ENCODE measurements around the gene EXOSC3. TPM values are rescaled to one million over a fixed set of nuclear protein-coding genes. Genes with fewer than 3 reads are reported as not detected.
A peak's percentile ranks its signal among the peaks of the same experiment; 100 is the strongest.
"Not testable (repeated sequence)": the region's sequence is repeated elsewhere in the genome, so short reads cannot be mapped to it uniquely, and the experiment has no call there.

The EXOSC3 gene
- total and polyA plus RNA-seq, 2 donors, result 38.9 to 46.3 TPM

- H3K4me3 ChIP-seq (ENCODE audit: low read length in 2 of 2), result no peak overlapping the region
- no peaks in the 10 kb centered on the region for H3K27me3 ChIP-seq (ENCODE audit: control insufficient read depth in 2 of 2, insufficient read depth in 1 of 2, low read length in 1 of 2)
- no peak for DNase-seq (ENCODE audit: low read depth in 6 of 9, low spot score in 9 of 9)
- WGBS, result 97% methylated on average over 3 of the region's 3 CpGs
- no peak overlapping the region for H3K27ac ChIP-seq (ENCODE audit: low read depth in 1 of 2, low read length in 1 of 2)
- H3K4me1 ChIP-seq (ENCODE audit: control insufficient read depth in 2 of 2, insufficient read depth in 2 of 2, low read length in 2 of 2), result no peaks in the 10 kb centered on the region
- peaks cover 4 to 8% of the 10 kb centered on the region in 2 donors for H3K36me3 ChIP-seq (ENCODE audit: control insufficient read depth in 2 of 2, insufficient read depth in 2 of 2, low read length in 1 of 2)
- H3K9me3 ChIP-seq (ENCODE audit: control insufficient read depth in 2 of 2, insufficient read depth in 1 of 2, low read length in 1 of 2), result no peaks in the 10 kb centered on the region
These were observed 23.4 kb downstream of the EXOSC3 start for GRCh38 chr9:37761511-37761910.

GRCh38 chr9:37760416-37761161 lies 24.3 kb downstream of the EXOSC3 start:
- Histone ChIP-seq H3K9me3 (ENCODE audit: control insufficient read depth in 2 of 2, insufficient read depth in 1 of 2, low read length in 1 of 2) (no peaks in the 10 kb centered on the region), H3K27me3 (ENCODE audit: control insufficient read depth in 2 of 2, insufficient read depth in 1 of 2, low read length in 1 of 2) (no peaks in the 10 kb centered on the region), H3K4me3 (ENCODE audit: low read length in 2 of 2) (no peak overlapping the region), H3K36me3 (ENCODE audit: control insufficient read depth in 2 of 2, insufficient read depth in 2 of 2, low read length in 1 of 2) (peaks cover 4 to 8% of the 10 kb centered on the region in 2 donors), H3K4me1 (ENCODE audit: control insufficient read depth in 2 of 2, insufficient read depth in 2 of 2, low read length in 2 of 2) (no peaks in the 10 kb centered on the region), H3K27ac (ENCODE audit: low read depth in 1 of 2, low read length in 1 of 2) (no peak overlapping the region)
- WGBS, result 97% methylated on average over 7 of the region's 7 CpGs
- no peak for DNase-seq (ENCODE audit: low read depth in 6 of 9, low spot score in 9 of 9)

- Histone ChIP-seq H3K27ac (ENCODE audit: low read depth in 1 of 2, low read length in 1 of 2) (no peak overlapping the region), H3K27me3 (ENCODE audit: control insufficient read depth in 2 of 2, insufficient read depth in 1 of 2, low read length in 1 of 2) (no peaks in the 10 kb centered on the region), H3K9me3 (ENCODE audit: control insufficient read depth in 2 of 2, insufficient read depth in 1 of 2, low read length in 1 of 2) (no peaks in the 10 kb centered on the region), H3K4me3 (ENCODE audit: low read length in 2 of 2) (no peak overlapping the region), H3K36me3 (ENCODE audit: control insufficient read depth in 2 of 2, insufficient read depth in 2 of 2, low read length in 1 of 2) (peaks cover 0 to 5% of the 10 kb centered on the region in 2 donors), H3K4me1 (ENCODE audit: control insufficient read depth in 2 of 2, insufficient read depth in 2 of 2, low read length in 2 of 2) (peaks cover 0 to 4% of the 10 kb centered on the region in 2 donors)
- WGBS, result 97% methylated on average over 3 of the region's 3 CpGs
- no peak for DNase-seq (ENCODE audit: low read depth in 6 of 9, low spot score in 9 of 9)
These were observed 26.1 kb downstream of the EXOSC3 start for GRCh38 chr9:37758747-37759146.

- Histone ChIP-seq H3K27me3 (ENCODE audit: control insufficient read depth in 2 of 2, insufficient read depth in 1 of 2, low read length in 1 of 2) (no peaks in the 10 kb centered on the region), H3K9me3 (ENCODE audit: control insufficient read depth in 2 of 2, insufficient read depth in 1 of 2, low read length in 1 of 2) (peaks cover 0 to 6% of the 10 kb centered on the region in 2 donors), H3K36me3 (ENCODE audit: control insufficient read depth in 2 of 2, insufficient read depth in 2 of 2, low read length in 1 of 2) (peaks cover 0 to 5% of the 10 kb centered on the region in 2 donors), H3K4me3 (ENCODE audit: low read length in 2 of 2) (peak within 1 kb of the TSS; percentile 83 to 96), H3K4me1 (ENCODE audit: control insufficient read depth in 2 of 2, insufficient read depth in 2 of 2, low read length in 2 of 2) (peaks cover 0 to 9% of the 10 kb centered on the region in 2 donors), H3K27ac (ENCODE audit: low read depth in 1 of 2, low read length in 1 of 2) (peak within 1 kb of the TSS; percentile 48 to 86)
- WGBS, result 4% methylated on average over 40 of the region's 40 CpGs
- peak; percentile 36 to 86 (median 71) for DNase-seq (ENCODE audit: low read depth in 6 of 9, low spot score in 9 of 9)
These were observed 31.2 kb downstream of the EXOSC3 start, which contains the start of gene TRMT10B for GRCh38 chr9:37753489-37754190. TRMT10B (plus strand) TSS chr9:37753805; CDS start chr9:37761932, 8,127 bp downstream.

- WGBS, result 91% methylated on average over 29 of the region's 29 CpGs
These were observed 32.0 kb downstream of the EXOSC3 start for GRCh38 chr9:37752642-37753488.

GRCh38 chr9:37752112-37752511 lies 32.8 kb downstream of the EXOSC3 start:
- H3K27me3 ChIP-seq (ENCODE audit: control insufficient read depth in 2 of 2, insufficient read depth in 1 of 2, low read length in 1 of 2); H3K4me3 ChIP-seq (ENCODE audit: low read length in 2 of 2); H3K4me1 ChIP-seq (ENCODE audit: control insufficient read depth in 2 of 2, insufficient read depth in 2 of 2, low read length in 2 of 2); H3K36me3 ChIP-seq (ENCODE audit: control insufficient read depth in 2 of 2, insufficient read depth in 2 of 2, low read length in 1 of 2); H3K27ac ChIP-seq (ENCODE audit: low read depth in 1 of 2, low read length in 1 of 2); H3K9me3 ChIP-seq (ENCODE audit: control insufficient read depth in 2 of 2, insufficient read depth in 1 of 2, low read length in 1 of 2); DNase-seq (ENCODE audit: low read depth in 6 of 9, low spot score in 9 of 9): not testable (repeated sequence)
- WGBS, result 98% methylated on average over 13 of the region's 13 CpGs

More at GRCh38 chr9:37752642-37753488, 32.0 kb downstream of the EXOSC3 start:
- peak in 1 of 9 donors; percentile 15 for DNase-seq (ENCODE audit: low read depth in 6 of 9, low spot score in 9 of 9)
- H3K36me3 ChIP-seq (ENCODE audit: control insufficient read depth in 2 of 2, insufficient read depth in 2 of 2, low read length in 1 of 2), result peaks cover 0 to 5% of the 10 kb centered on the region in 2 donors
- peak overlapping the region; percentile 83 to 96 for H3K4me3 ChIP-seq (ENCODE audit: low read length in 2 of 2)
- H3K27me3 ChIP-seq (ENCODE audit: control insufficient read depth in 2 of 2, insufficient read depth in 1 of 2, low read length in 1 of 2), result no peaks in the 10 kb centered on the region
- H3K27ac ChIP-seq (ENCODE audit: low read depth in 1 of 2, low read length in 1 of 2), result no peak overlapping the region
- H3K9me3 ChIP-seq (ENCODE audit: control insufficient read depth in 2 of 2, insufficient read depth in 1 of 2, low read length in 1 of 2), result peaks cover 0 to 6% of the 10 kb centered on the region in 2 donors
- peaks cover 0 to 9% of the 10 kb centered on the region in 2 donors for H3K4me1 ChIP-seq (ENCODE audit: control insufficient read depth in 2 of 2, insufficient read depth in 2 of 2, low read length in 2 of 2)

GRCh38 chr9:37751704-37752103 lies 33.2 kb downstream of the EXOSC3 start:
- 98% methylated on average over 30 of the region's 30 CpGs for WGBS
- not testable (repeated sequence) for DNase-seq (ENCODE audit: low read depth in 6 of 9, low spot score in 9 of 9); H3K4me1 ChIP-seq (ENCODE audit: control insufficient read depth in 2 of 2, insufficient read depth in 2 of 2, low read length in 2 of 2); H3K9me3 ChIP-seq (ENCODE audit: control insufficient read depth in 2 of 2, insufficient read depth in 1 of 2, low read length in 1 of 2); H3K27me3 ChIP-seq (ENCODE audit: control insufficient read depth in 2 of 2, insufficient read depth in 1 of 2, low read length in 1 of 2); H3K4me3 ChIP-seq (ENCODE audit: low read length in 2 of 2); H3K27ac ChIP-seq (ENCODE audit: low read depth in 1 of 2, low read length in 1 of 2); H3K36me3 ChIP-seq (ENCODE audit: control insufficient read depth in 2 of 2, insufficient read depth in 2 of 2, low read length in 1 of 2)

GRCh38 chr9:37751186-37751585 lies 33.7 kb downstream of the EXOSC3 start:
- no peak overlapping the region for H3K27ac ChIP-seq (ENCODE audit: low read depth in 1 of 2, low read length in 1 of 2)
- H3K27me3 ChIP-seq (ENCODE audit: control insufficient read depth in 2 of 2, insufficient read depth in 1 of 2, low read length in 1 of 2), result no peaks in the 10 kb centered on the region
- H3K9me3 ChIP-seq (ENCODE audit: control insufficient read depth in 2 of 2, insufficient read depth in 1 of 2, low read length in 1 of 2), result peaks cover 0 to 6% of the 10 kb centered on the region in 2 donors
- no peaks in the 10 kb centered on the region for H3K36me3 ChIP-seq (ENCODE audit: control insufficient read depth in 2 of 2, insufficient read depth in 2 of 2, low read length in 1 of 2)
- no peak for DNase-seq (ENCODE audit: low read depth in 6 of 9, low spot score in 9 of 9)
- H3K4me1 ChIP-seq (ENCODE audit: control insufficient read depth in 2 of 2, insufficient read depth in 2 of 2, low read length in 2 of 2), result peaks cover 0 to 9% of the 10 kb centered on the region in 2 donors
- H3K4me3 ChIP-seq (ENCODE audit: low read length in 2 of 2), result no peak overlapping the region
- WGBS, result 93% methylated on average over 6 of the region's 6 CpGs

Measured in thymus (tissue), 11 donors.